Ovary (tissue), 9 donors: ENCODE data around the gene PRKCE. TPM values are rescaled to one million over a fixed set of nuclear protein-coding genes. Genes with fewer than 3 reads are reported as not detected.

Experiments used
- DNase-seq, 5 donors: peaks; one replicate each; pipeline ENCODE4 v3.0.0-alpha.2; 2019 to 2020
- H3K27ac ChIP-seq, 2 donors: fragments of 200-600 bp; one replicate each; pipeline versions ENCODE4 v1.5.1 to v1.8.0; 2019 to 2022
- H3K27me3 ChIP-seq: fragments of 200-600 bp; one replicate; pipeline ENCODE4 v1.8.0; 2022
- H3K36me3 ChIP-seq: fragments of 200-600 bp; sonication (generic); one replicate; pipeline ENCODE4 v1.5.1; 2019
- H3K4me1 ChIP-seq: one replicate; pipeline ENCODE4 v1.8.1; 2013; ENCODE audit warnings: mild to moderate bottlenecking, moderate library complexity; ENCODE audit not compliant: insufficient read depth
- H3K4me3 ChIP-seq: fragments of 200-600 bp; sonication (generic); one replicate; pipeline ENCODE4 v1.5.1; 2017
- H3K9me3 ChIP-seq, 2 donors: fragments of 200-600 bp in 1 of 2; sonication (generic) in 1 of 2; one replicate each; pipeline versions ENCODE4 v1.5.1 to v1.8.1; 2013 to 2019; ENCODE audit warnings: mild to moderate bottlenecking in 1 of 2, moderate library complexity in 1 of 2
- CTCF ChIP-seq, 3 donors: fragments of 450-650 bp in 2 of 3; fragments of 200-600 bp in 1 of 3; IDR thresholded peaks; one replicate each; pipeline versions ENCODE4 v1.5.1 to v1.8.0; 2016 to 2022; ENCODE audit warnings: antibody characterized with exemption in 3 of 3, mild to moderate bottlenecking in 1 of 3
- EP300 ChIP-seq: sonication (generic); formaldehyde crosslinking; IDR thresholded peaks from one replicate; pipeline ENCODE4 v1.6.1; 2017; ENCODE audit warnings: antibody characterized with exemption
- POLR2A ChIP-seq: fragments of 450-650 bp; IDR thresholded peaks from one replicate; pipeline ENCODE4 v1.6.1; 2017; ENCODE audit warnings: antibody characterized with exemption, mild to moderate bottlenecking, moderate library complexity
- whole genome bisulfite sequencing, 3 donors: extraction: QIAGEN DNeasy Blood & Tissue Kit in 1 of 3; methylation state at CpG; one replicate each; pipeline versions ENCODE4 v1.1.5 to v1.1.7; 2013 to 2017; 5-methylcytosine and 5-hydroxymethylcytosine counted together
- intact Hi-C, 4 donors: fragments of 100-400 bp; cut with DNase I; formaldehyde crosslinking; loops; one replicate each; pipeline versions ENCODE4 v1.11.0 to v1.15.1; 2022 to 2023
- polyA plus RNA-seq, 2 donors: library from polyadenylated mRNA; stranded (reverse); fragments of 200-250 nt in 1 of 2; fragments of 350-450 nt in 1 of 2; fragmentation: Illumina TruSeq in 1 of 2; extraction: RNeasy Lipid Tissue Mini Kit (QIAGEN cat#74804) in 1 of 2; gene quantifications; one replicate each; pipeline ENCODE4 v1.2.3, GENCODE V29; 2013 to 2014
- total RNA-seq, 7 donors: library from RNA; depleted of rRNA in 2 of 7; stranded (reverse); fragments of >200 nt in 2 of 7; fragmentation: NEBNext Ultra II Directional in 3 of 7; extraction: Animal tissue kit (Norgen Biotek cat#: 25700) in 3 of 7; gene quantifications; one replicate each; pipeline versions ENCODE4 v1.1.0 to v1.2.4, GENCODE V29; 2016 to 2023
- donor health status: DM: no; HTN: no; CAD: no; lungs with moderate emphysema.
- donor health status: DM: no; HTN: no; CAD: no.
- donor health status: Bipolar disorder and iron deficiency.
- donor health status: DM: yes; HTN: yes; CAD: no.
- donor health status: DM: no; HTN: no; CAD: no.
- donor health status: DM: yes; HTN: yes; CAD: no.

Gene PRKCE
- total and polyA plus RNA-seq, 9 donors: 3.1 to 22.8 (median 12.8) TPM

- TF ChIP-seq EP300 (no peak), POLR2A (no peak), CTCF (IDR thresholded peaks at IDR 0.05) (no peak)
- Histone ChIP-seq H3K27me3 (no peaks in the 10 kb centered on the region), H3K4me3 (no peak overlapping the region), H3K4me1 (peaks cover 3% of the 10 kb centered on the region), H3K9me3 (no peaks in the 10 kb centered on the region), H3K36me3 (no peaks in the 10 kb centered on the region), H3K27ac (no peak overlapping the region)
- no peak for DNase-seq
- intact Hi-C loops: no loop called here
- 96 to 97% (median 97%) methylated on average over 4 of the region's 4 CpGs for WGBS, 3 donors
These were observed 306.2 kb downstream of the PRKCE start for GRCh38 chr2:45957533-45958227.

- H3K27me3 ChIP-seq: no peaks in the 10 kb centered on the region
- no peak overlapping the region for H3K27ac ChIP-seq
- no peaks in the 10 kb centered on the region for H3K36me3 ChIP-seq
- TF ChIP-seq POLR2A: no peak
- TF ChIP-seq CTCF (IDR thresholded peaks at IDR 0.05): no peak
- no peak for TF ChIP-seq EP300
- DNase-seq: no peak
- H3K4me1 ChIP-seq: peaks cover 5% of the 10 kb centered on the region
- no peak overlapping the region for H3K4me3 ChIP-seq
- 89 to 96% (median 94%) methylated on average over 8 of the region's 8 CpGs for WGBS, 3 donors
- no peaks in the 10 kb centered on the region for H3K9me3 ChIP-seq
- intact Hi-C loops: no loop called here
These were observed 308.8 kb downstream of the PRKCE start for GRCh38 chr2:45960057-45960863.

GRCh38 chr2:45962177-45962921, 310.9 kb downstream of the PRKCE start:
- Histone ChIP-seq H3K4me1 (peaks cover 5% of the 10 kb centered on the region), H3K9me3 (no peaks in the 10 kb centered on the region), H3K27ac (peak overlapping the region; percentile 44 to 46), H3K27me3 (no peaks in the 10 kb centered on the region), H3K36me3 (no peaks in the 10 kb centered on the region), H3K4me3 (no peak overlapping the region)
- intact Hi-C loops: no loop called here
- no peak for TF ChIP-seq POLR2A
- no peak for TF ChIP-seq CTCF (IDR thresholded peaks at IDR 0.05)
- TF ChIP-seq EP300: no peak
- peak; percentile 58 to 82 (median 73) for DNase-seq
- 9 to 12% (median 10%) methylated on average over 7 of the region's 7 CpGs for WGBS, 3 donors

GRCh38 chr2:45963816-45964215, 312.3 kb downstream of the PRKCE start:
- H3K4me3 ChIP-seq: no peak overlapping the region
- no peak overlapping the region for H3K27ac ChIP-seq
- WGBS, 3 donors: 75 to 89% (median 82%) methylated on average over 7 of the region's 7 CpGs
- TF ChIP-seq CTCF (IDR thresholded peaks at IDR 0.05) (no peak), EP300 (no peak), POLR2A (no peak)
- no peak for DNase-seq
- no peaks in the 10 kb centered on the region for H3K9me3 ChIP-seq
- peaks cover 12% of the 10 kb centered on the region for H3K4me1 ChIP-seq
- no peaks in the 10 kb centered on the region for H3K36me3 ChIP-seq
- H3K27me3 ChIP-seq: no peaks in the 10 kb centered on the region
- intact Hi-C loops: no loop called here
